ENCODE measurements around the gene ALDH3B2. TPM values are rescaled to one million over a fixed set of nuclear protein-coding genes. Genes with fewer than 3 reads are reported as not detected.
A peak's percentile ranks its signal among the peaks of the same experiment; 100 is the strongest.

The ALDH3B2 gene
- total RNA-seq, 1 experiment from 2014 or later: not detected

DNA sequence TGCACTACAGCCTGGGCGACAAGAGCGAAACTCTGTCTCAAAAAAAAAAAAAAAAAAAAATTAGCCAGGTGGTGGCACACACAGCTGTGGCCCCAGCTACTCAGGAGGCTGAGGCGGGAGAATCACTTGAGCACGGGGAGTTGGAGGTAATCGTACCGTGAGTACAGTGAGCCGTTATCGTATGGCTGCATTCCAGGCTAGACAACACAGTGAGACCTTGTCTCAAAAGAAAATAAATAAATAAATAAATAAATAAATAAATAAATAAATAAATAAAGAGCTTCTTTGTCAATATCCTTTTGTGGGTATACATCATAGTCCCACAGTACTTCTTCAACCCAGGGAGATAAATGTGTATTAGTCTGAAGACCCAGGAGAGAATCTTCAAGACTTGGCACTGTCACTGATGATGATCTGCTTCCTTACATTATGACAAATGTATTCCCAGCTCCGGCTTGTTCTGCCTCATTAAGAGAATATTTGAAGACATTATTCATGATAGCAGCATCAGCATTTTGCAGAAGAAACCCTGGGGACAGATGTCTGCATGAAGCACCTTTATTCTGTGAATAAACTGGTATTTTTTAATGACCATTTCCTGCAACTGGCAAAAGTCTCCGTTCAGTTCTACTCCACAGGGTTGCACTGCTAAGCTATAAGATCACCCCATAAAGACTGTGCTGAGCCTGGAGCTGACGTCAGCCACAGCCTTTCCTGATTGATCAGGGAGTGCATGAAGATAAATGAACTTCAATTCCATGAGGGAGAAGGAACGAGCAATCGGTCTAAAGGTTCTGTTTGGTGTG is 22.2 kb downstream of the ALDH3B2 start (continued):
- TF ChIP-seq, protein P1, sequence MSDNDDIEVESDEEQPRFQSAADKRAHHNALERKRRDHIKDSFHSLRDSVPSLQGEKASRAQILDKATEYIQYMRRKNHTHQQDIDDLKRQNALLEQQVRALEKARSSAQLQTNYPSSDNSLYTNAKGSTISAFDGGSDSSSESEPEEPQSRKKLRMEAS (IDR thresholded peaks at IDR 0.05): no peak

DNA sequence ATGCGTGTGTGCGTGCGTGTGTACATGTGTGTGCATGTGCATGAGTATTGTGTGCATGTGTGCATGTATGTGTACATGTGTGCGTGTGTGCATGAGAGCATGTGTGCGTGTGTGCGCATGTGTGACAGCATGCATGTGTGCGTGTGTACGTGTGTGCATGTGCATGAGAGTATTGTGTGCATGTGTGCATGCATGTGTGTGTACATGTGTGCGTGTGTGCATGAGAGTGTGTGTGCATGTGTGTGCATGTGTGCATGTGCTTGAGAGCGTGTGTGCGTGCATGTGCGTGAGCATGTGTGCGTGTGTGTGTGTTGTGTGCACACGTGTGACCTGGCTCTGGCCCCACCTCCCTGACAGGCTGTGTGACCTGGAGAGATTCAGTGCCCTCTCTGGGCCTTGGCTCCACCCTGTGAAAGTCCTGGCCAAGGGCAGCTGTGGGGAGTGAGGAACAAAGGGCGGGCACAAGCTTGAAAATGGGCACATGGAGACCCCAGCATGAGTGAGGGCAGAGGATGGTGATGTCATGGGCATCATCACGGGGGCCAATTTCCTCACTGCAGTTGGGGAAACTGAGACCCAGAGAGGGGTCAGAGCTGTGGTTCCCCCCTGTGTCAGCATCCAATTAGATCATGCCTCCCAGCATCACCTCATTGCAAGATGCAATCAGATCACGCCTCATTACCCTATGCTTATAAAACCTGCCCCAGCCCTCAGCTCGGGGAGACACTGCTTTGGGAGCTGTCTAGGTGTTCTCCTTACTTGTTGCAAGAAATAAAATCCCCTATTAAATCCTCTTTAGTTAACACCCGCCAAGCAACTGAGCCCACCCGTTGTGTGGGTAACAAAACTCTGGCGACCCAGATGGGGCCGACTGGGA is 24.6 kb downstream of the ALDH3B2 start:
- H3K9me2 ChIP-seq (ENCODE audit: insufficient read depth): no peaks in the 10 kb centered on the region
- H3K79me2 ChIP-seq (ENCODE audit: insufficient read depth, low read length): no peaks in the 10 kb centered on the region
- BruUV-seq (replicated peaks): no TSS peak
- H3K9ac ChIP-seq (ENCODE audit: low read length): peak overlapping the region; percentile 65
- intact Hi-C loops (cut with micrococcal nuclease): loop anchor here (10.0 kb wide), 1 partner anchor 155 kb away; no protein-coding TSS in a partner anchor
- RAD21 ChIA-PET (ENCODE audit: low non-redundant PET in 1 of 2, low total read pairs in 2 of 2, uncharacterized antibody in 2 of 2, unreplicated experiment in 2 of 2): no interaction called here
- no peaks in the 10 kb centered on the region for H3K27me3 ChIP-seq (ENCODE audit: insufficient read depth, low read length)
- H3K4me1 ChIP-seq (ENCODE audit: control insufficient read depth in 1 of 2, insufficient read depth in 2 of 2, low read length in 2 of 2): peaks cover 2 to 17% of the 10 kb centered on the region in 2 experiments; a peak in 3 of 4 replicates
- CTCF ChIA-PET: interaction anchor here (1.6 kb wide), 1 partner anchor 20 kb away, joined by 9 read pairs; the partner anchor contains the start of gene NUDT8
- H3K4me3 ChIP-seq (replicated peaks in 1 of 2; ENCODE audit: low read depth in 1 of 2, low read length in 2 of 2): peak overlapping the region; percentile 56 to 61
- 0 out of 2 replicates have a peak, but pooled peaks have one; percentile 12 for ATAC-seq
- H3K9me3 ChIP-seq (ENCODE audit: control insufficient read depth in 1 of 2, insufficient read depth in 1 of 2, low read depth in 1 of 2, low read length in 2 of 2): no peaks in the 10 kb centered on the region
- POLR2A ChIA-PET: no interaction called here
- DNase-seq (ENCODE audit: low read depth, low spot score): no peak
- H3K36me3 ChIP-seq (ENCODE audit: control insufficient read depth in 1 of 2, insufficient read depth in 2 of 2, low read length in 2 of 2): no peaks in the 10 kb centered on the region
- peak overlapping the region; percentile 95 for H3K4me2 ChIP-seq (ENCODE audit: low read length)
- no peaks in the 10 kb centered on the region for H4K20me1 ChIP-seq (ENCODE audit: insufficient read depth)
- H2AFZ ChIP-seq (ENCODE audit: low read depth, low read length, poor library complexity, severe bottlenecking): peak overlapping the region; percentile 68
- peak overlapping the region; percentile 15; the same call in 1 of the 2 replicates for H3K27ac ChIP-seq (ENCODE audit: low read depth, low read length)
- TF ChIP-seq, protein P2, sequence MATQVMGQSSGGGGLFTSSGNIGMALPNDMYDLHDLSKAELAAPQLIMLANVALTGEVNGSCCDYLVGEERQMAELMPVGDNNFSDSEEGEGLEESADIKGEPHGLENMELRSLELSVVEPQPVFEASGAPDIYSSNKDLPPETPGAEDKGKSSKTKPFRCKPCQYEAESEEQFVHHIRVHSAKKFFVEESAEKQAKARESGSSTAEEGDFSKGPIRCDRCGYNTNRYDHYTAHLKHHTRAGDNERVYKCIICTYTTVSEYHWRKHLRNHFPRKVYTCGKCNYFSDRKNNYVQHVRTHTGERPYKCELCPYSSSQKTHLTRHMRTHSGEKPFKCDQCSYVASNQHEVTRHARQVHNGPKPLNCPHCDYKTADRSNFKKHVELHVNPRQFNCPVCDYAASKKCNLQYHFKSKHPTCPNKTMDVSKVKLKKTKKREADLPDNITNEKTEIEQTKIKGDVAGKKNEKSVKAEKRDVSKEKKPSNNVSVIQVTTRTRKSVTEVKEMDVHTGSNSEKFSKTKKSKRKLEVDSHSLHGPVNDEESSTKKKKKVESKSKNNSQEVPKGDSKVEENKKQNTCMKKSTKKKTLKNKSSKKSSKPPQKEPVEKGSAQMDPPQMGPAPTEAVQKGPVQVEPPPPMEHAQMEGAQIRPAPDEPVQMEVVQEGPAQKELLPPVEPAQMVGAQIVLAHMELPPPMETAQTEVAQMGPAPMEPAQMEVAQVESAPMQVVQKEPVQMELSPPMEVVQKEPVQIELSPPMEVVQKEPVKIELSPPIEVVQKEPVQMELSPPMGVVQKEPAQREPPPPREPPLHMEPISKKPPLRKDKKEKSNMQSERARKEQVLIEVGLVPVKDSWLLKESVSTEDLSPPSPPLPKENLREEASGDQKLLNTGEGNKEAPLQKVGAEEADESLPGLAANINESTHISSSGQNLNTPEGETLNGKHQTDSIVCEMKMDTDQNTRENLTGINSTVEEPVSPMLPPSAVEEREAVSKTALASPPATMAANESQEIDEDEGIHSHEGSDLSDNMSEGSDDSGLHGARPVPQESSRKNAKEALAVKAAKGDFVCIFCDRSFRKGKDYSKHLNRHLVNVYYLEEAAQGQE (IDR thresholded peaks at IDR 0.05; ENCODE audit: low read depth): no peak
- TF ChIP-seq, protein P3, sequence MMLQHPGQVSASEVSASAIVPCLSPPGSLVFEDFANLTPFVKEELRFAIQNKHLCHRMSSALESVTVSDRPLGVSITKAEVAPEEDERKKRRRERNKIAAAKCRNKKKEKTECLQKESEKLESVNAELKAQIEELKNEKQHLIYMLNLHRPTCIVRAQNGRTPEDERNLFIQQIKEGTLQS (IDR thresholded peaks at IDR 0.05): no peak
- TF ChIP-seq SP1 (IDR thresholded peaks at IDR 0.05; ENCODE audit: low read depth) (no peak), JUND (IDR thresholded peaks at IDR 0.05) (no peak), ZFX (IDR thresholded peaks at IDR 0.05) (no peak), POLR2A (IDR thresholded peaks at IDR 0.05; ENCODE audit: borderline replicate concordance, extremely low read depth, insufficient read depth, insufficient read length) (no peak), EZH2 (IDR thresholded peaks at IDR 0.05) (no peak), ZNF274 (IDR thresholded peaks at IDR 0.05; ENCODE audit: low read depth, low read length) (no peak), EGR1 (IDR thresholded peaks at IDR 0.05; ENCODE audit: low read depth) (no peak), YY1 (IDR thresholded peaks at IDR 0.05; ENCODE audit: extremely low read depth, insufficient replicate concordance, low read depth, low read length) (no peak)
- TF ChIP-seq, protein P1 (IDR thresholded peaks at IDR 0.05): no peak
- TF ChIP-seq, protein P4, sequence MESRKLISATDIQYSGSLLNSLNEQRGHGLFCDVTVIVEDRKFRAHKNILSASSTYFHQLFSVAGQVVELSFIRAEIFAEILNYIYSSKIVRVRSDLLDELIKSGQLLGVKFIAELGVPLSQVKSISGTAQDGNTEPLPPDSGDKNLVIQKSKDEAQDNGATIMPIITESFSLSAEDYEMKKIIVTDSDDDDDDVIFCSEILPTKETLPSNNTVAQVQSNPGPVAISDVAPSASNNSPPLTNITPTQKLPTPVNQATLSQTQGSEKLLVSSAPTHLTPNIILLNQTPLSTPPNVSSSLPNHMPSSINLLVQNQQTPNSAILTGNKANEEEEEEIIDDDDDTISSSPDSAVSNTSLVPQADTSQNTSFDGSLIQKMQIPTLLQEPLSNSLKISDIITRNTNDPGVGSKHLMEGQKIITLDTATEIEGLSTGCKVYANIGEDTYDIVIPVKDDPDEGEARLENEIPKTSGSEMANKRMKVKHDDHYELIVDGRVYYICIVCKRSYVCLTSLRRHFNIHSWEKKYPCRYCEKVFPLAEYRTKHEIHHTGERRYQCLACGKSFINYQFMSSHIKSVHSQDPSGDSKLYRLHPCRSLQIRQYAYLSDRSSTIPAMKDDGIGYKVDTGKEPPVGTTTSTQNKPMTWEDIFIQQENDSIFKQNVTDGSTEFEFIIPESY (IDR thresholded peaks at IDR 0.05; ENCODE audit: extremely low read depth, insufficient replicate concordance, low read length): no peak

Measured in HCT116 (cell line).